ENCODE data around the gene CREB3.
A peak's percentile ranks its signal among the peaks of the same experiment; 100 is the strongest.

CREB3 gene

GRCh38 chr9:35731415-35732184 lies 866 bp upstream of the CREB3 start:
- peak overlapping the region; percentile 94 to 95; a peak in 3 of 4 replicates for H3K4me3 ChIP-seq (ENCODE audit: low read depth in 1 of 2, low read length in 2 of 2)
- H3K9me3 ChIP-seq (ENCODE audit: insufficient read depth, low read length, severe bottlenecking), result no peaks in the 10 kb centered on the region
- peak overlapping the region; percentile 63 for H2AFZ ChIP-seq (ENCODE audit: low read depth, low read length)
- H3K4me1 ChIP-seq (ENCODE audit: insufficient read depth, low read length), result peaks cover 59% of the 10 kb centered on the region
- ATAC-seq (ENCODE audit: insufficient read depth, low read depth) (no peak), DNase-seq (no peak)
- no peak for TF ChIP-seq EZH2 (IDR thresholded peaks at IDR 0.05; ENCODE audit: borderline replicate concordance, low read depth, low read length, severe bottlenecking)
- no peak for TF ChIP-seq CTCF (IDR thresholded peaks at IDR 0.05; ENCODE audit: borderline replicate concordance, extremely low read depth, low read length, poor library complexity, severe bottlenecking)
- H3K4me2 ChIP-seq (ENCODE audit: insufficient read depth, low read length), result peak overlapping the region; percentile 93
- peaks cover 41% of the 10 kb centered on the region for H4K20me1 ChIP-seq (ENCODE audit: insufficient read depth, low read length)
- peak overlapping the region; percentile 74 for H3K9ac ChIP-seq (ENCODE audit: low read depth, low read length)
- H3K79me2 ChIP-seq (ENCODE audit: insufficient read depth, low read length), result peaks cover 68% of the 10 kb centered on the region
- peaks cover 40% of the 10 kb centered on the region for H3K36me3 ChIP-seq (ENCODE audit: insufficient read depth, low read length)
- peak overlapping the region; percentile 76 for H3K27ac ChIP-seq (ENCODE audit: low read length)
- no peaks in the 10 kb centered on the region for H3K27me3 ChIP-seq (ENCODE audit: insufficient read depth, low read length, poor library complexity)

- no peaks in the 10 kb centered on the region for H3K9me3 ChIP-seq (ENCODE audit: insufficient read depth, low read length, severe bottlenecking)
- H3K79me2 ChIP-seq (ENCODE audit: insufficient read depth, low read length), result peaks cover 54% of the 10 kb centered on the region
- H3K36me3 ChIP-seq (ENCODE audit: insufficient read depth, low read length), result peaks cover 47% of the 10 kb centered on the region
- H3K4me3 ChIP-seq (ENCODE audit: low read depth in 1 of 2, low read length in 2 of 2), result peak overlapping the region; percentile 94 to 95
- H4K20me1 ChIP-seq (ENCODE audit: insufficient read depth, low read length), result peaks cover 27% of the 10 kb centered on the region
- peaks cover 50% of the 10 kb centered on the region for H3K4me1 ChIP-seq (ENCODE audit: insufficient read depth, low read length)
- H3K27ac ChIP-seq (ENCODE audit: low read length), result peak overlapping the region; percentile 76
- DNase-seq (no peak), ATAC-seq (ENCODE audit: insufficient read depth, low read depth) (no peak)
- H3K27me3 ChIP-seq (ENCODE audit: insufficient read depth, low read length, poor library complexity), result no peaks in the 10 kb centered on the region
- H2AFZ ChIP-seq (ENCODE audit: low read depth, low read length), result peak overlapping the region; percentile 71
- H3K9ac ChIP-seq (ENCODE audit: low read depth, low read length), result peak overlapping the region; percentile 74
- TF ChIP-seq CTCF (IDR thresholded peaks at IDR 0.05; ENCODE audit: borderline replicate concordance, extremely low read depth, low read length, poor library complexity, severe bottlenecking) (peak; percentile 19), EZH2 (IDR thresholded peaks at IDR 0.05; ENCODE audit: borderline replicate concordance, low read depth, low read length, severe bottlenecking) (no peak)
- peak overlapping the region; percentile 93 for H3K4me2 ChIP-seq (ENCODE audit: insufficient read depth, low read length)
These were observed 505 bp downstream of the CREB3 start for GRCh38 chr9:35732800-35733541.

GRCh38 chr9:35734096-35734495 lies 1.6 kb downstream of the CREB3 start:
- Histone ChIP-seq H3K9me3 (ENCODE audit: insufficient read depth, low read length, severe bottlenecking) (no peaks in the 10 kb centered on the region), H3K4me2 (ENCODE audit: insufficient read depth, low read length) (0 out of 2 replicates have a peak overlapping the region, but pooled peaks have one; percentile 93), H2AFZ (ENCODE audit: low read depth, low read length) (no peak overlapping the region), H3K4me3 (ENCODE audit: low read depth in 1 of 2, low read length in 2 of 2) (no peak overlapping the region), H3K9ac (ENCODE audit: low read depth, low read length) (no peak overlapping the region), H3K36me3 (ENCODE audit: insufficient read depth, low read length) (peaks cover 49% of the 10 kb centered on the region), H3K27ac (ENCODE audit: low read length) (no peak overlapping the region), H3K4me1 (ENCODE audit: insufficient read depth, low read length) (peaks cover 39% of the 10 kb centered on the region), H3K27me3 (ENCODE audit: insufficient read depth, low read length, poor library complexity) (no peaks in the 10 kb centered on the region), H3K79me2 (ENCODE audit: insufficient read depth, low read length) (peaks cover 43% of the 10 kb centered on the region), H4K20me1 (ENCODE audit: insufficient read depth, low read length) (peaks cover 18% of the 10 kb centered on the region)
- ATAC-seq (ENCODE audit: insufficient read depth, low read depth) (no peak), DNase-seq (no peak)
- TF ChIP-seq EZH2 (IDR thresholded peaks at IDR 0.05; ENCODE audit: borderline replicate concordance, low read depth, low read length, severe bottlenecking) (no peak), CTCF (IDR thresholded peaks at IDR 0.05; ENCODE audit: borderline replicate concordance, extremely low read depth, low read length, poor library complexity, severe bottlenecking) (no peak)

Data from DND-41 (cell line).